ENCODE results near the gene MAG.
A peak's percentile ranks its signal among the peaks of the same experiment; 100 is the strongest.

MAG gene

DNA sequence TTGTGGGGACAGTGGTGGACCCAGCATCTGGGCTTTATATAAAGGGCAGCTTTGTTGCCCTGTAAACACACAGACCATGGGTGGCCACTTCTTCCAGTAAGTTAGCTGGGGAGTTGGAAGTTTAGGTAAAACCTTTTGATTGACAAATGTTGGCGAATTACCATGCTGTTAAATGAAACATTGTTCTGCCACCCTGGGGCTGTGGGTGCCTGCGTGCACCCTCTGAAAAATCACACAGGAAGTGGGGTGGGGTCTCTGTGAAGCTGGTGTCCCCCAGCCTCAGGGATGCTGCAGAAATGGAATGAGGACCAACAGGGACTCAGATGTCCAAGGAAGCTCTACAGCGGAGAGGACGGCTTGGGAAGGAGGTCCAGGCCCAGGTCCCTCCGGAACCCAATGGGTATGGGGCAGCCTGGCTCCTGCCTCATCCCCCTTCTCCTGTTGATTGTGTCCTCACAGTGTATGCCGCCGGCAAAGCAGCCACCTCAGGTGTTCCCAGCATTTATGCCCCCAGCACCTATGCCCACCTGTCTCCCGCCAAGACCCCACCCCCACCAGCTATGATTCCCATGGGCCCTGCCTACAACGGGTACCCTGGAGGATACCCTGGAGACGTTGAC lies 26.0 kb upstream of the MAG start:
- H3K9me3 ChIP-seq (ENCODE audit: control insufficient read depth, low read length): no peaks in the 10 kb centered on the region
- H3K36me3 ChIP-seq (ENCODE audit: control insufficient read depth, insufficient read depth, low read length): peaks cover 23% of the 10 kb centered on the region
- H3K4me1 ChIP-seq (ENCODE audit: control insufficient read depth, insufficient read depth, low read length): peaks cover 27% of the 10 kb centered on the region
- H3K27ac ChIP-seq (ENCODE audit: insufficient read depth, low read depth, low read length, poor library complexity, severe bottlenecking): no peak overlapping the region
- no peaks in the 10 kb centered on the region for H3K27me3 ChIP-seq (ENCODE audit: control insufficient read depth, insufficient read depth, low read length, poor library complexity, severe bottlenecking)
- H3K4me3 ChIP-seq (ENCODE audit: insufficient read depth, low read depth, low read length): no peak overlapping the region
- 95% methylated on average over 10 of the region's 10 CpGs for WGBS, 2 experiments

DNA sequence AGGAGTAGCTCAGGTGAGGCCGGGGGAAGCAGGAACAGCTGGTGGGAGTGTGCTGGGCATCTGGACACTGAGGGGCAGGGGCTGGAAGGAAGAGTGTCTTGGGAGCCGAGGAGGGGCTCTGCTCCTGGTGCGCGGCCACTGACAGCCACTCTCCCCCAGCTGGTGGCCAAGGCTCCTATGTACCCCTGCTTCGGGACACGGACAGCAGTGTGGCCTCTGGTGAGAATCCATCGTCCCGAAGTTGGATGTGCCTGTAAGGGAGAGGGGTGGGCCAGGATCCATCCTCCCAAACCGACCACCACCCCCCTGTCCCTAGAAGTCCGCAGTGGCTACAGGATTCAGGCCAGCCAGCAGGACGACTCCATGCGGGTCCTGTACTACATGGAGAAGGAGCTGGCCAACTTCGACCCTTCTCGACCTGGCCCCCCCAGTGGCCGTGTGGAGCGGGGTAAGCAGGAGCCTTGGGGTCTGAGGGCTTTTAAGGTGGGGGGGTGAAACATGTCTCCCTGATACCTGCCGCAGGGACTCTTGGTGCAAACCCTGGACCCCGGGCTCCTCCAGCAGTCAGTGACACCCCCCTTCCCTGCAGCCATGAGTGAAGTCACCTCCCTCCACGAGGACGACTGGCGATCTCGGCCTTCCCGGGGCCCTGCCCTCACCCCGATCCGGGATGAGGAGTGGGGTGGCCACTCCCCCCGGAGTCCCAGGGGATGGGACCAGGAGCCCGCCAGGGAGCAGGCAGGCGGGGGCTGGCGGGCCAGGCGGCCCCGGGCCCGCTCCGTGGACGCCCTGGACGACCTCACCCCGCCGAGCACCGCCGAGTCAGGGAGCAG lies 25.2 kb upstream of the MAG start:
- peaks cover 30% of the 10 kb centered on the region for H3K36me3 ChIP-seq (ENCODE audit: control insufficient read depth, insufficient read depth, low read length)
- H3K4me1 ChIP-seq (ENCODE audit: control insufficient read depth, insufficient read depth, low read length): peaks cover 26% of the 10 kb centered on the region
- H3K9me3 ChIP-seq (ENCODE audit: control insufficient read depth, low read length): no peaks in the 10 kb centered on the region
- H3K4me3 ChIP-seq (ENCODE audit: insufficient read depth, low read depth, low read length): peak overlapping the region; percentile 45
- H3K27me3 ChIP-seq (ENCODE audit: control insufficient read depth, insufficient read depth, low read length, poor library complexity, severe bottlenecking): no peaks in the 10 kb centered on the region
- no peak overlapping the region for H3K27ac ChIP-seq (ENCODE audit: insufficient read depth, low read depth, low read length, poor library complexity, severe bottlenecking)
- WGBS, 2 experiments: 81 to 85% methylated on average over 39 of the region's 39 CpGs

DNA sequence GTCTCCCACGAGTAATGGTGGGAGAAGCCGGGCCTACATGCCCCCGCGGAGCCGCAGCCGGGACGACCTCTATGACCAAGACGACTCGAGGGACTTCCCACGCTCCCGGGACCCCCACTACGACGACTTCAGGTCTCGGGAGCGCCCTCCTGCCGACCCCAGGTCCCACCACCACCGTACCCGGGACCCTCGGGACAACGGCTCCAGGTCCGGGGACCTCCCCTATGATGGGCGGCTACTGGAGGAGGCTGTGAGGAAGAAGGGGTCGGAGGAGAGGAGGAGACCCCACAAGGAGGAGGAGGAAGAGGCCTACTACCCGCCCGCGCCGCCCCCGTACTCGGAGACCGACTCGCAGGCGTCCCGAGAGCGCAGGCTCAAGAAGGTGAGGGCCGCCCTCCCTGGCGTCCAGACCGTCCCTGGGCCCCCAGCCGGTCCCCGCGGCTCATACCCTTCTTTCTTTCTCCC lies 24.6 kb upstream of the MAG start:
- WGBS, 2 experiments: 34% methylated on average over 40 of the region's 40 CpGs
- Histone ChIP-seq H3K4me1 (ENCODE audit: control insufficient read depth, insufficient read depth, low read length) (peaks cover 20% of the 10 kb centered on the region), H3K9me3 (ENCODE audit: control insufficient read depth, low read length) (no peaks in the 10 kb centered on the region), H3K36me3 (ENCODE audit: control insufficient read depth, insufficient read depth, low read length) (peaks cover 29% of the 10 kb centered on the region), H3K27ac (ENCODE audit: insufficient read depth, low read depth, low read length, poor library complexity, severe bottlenecking) (peak overlapping the region; percentile 30), H3K27me3 (ENCODE audit: control insufficient read depth, insufficient read depth, low read length, poor library complexity, severe bottlenecking) (no peaks in the 10 kb centered on the region), H3K4me3 (ENCODE audit: insufficient read depth, low read depth, low read length) (peak overlapping the region; percentile 45)

DNA sequence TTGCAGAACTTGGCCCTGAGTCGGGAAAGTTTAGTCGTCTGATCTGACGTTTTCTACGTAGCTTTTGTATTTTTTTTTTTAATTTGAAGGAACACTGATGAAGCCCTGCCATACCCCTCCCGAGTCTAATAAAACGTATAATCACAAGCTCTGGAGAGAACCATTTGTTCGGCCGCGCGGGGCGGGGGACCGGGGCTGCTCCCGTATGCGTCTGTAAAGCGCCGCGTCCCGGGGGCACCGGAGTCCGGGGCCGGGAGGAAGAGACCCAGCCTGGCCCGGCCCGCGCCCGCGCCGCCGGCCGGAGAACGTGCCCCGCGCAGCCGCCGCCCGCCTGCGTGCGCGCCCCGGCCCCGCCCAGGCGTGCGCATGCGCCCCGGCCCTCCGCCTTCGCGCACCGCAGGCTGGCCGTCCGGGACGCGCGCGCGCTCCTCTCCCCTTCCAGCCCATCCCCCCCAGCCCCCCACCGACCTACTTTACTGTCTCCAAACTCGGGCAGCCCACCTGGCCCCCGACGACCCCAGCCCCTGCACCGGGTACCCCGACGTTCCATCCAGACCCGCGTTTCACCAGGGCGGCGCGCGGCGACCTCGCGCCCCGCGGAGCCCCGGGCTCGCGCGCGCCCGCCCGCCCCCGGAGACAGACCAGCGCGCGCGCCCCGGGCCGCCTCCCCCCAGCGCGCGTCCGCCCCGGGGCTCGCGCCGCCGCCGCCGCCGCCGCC lies 24.0 kb upstream of the MAG start:
- 0% methylated on average over 99 to 100 of the region's 100 CpGs for WGBS, 2 experiments
- H3K4me3 ChIP-seq (ENCODE audit: insufficient read depth, low read depth, low read length): peak overlapping the region; percentile 45
- no peaks in the 10 kb centered on the region for H3K27me3 ChIP-seq (ENCODE audit: control insufficient read depth, insufficient read depth, low read length, poor library complexity, severe bottlenecking)
- H3K36me3 ChIP-seq (ENCODE audit: control insufficient read depth, insufficient read depth, low read length): peaks cover 25% of the 10 kb centered on the region
- peak overlapping the region; percentile 30 for H3K27ac ChIP-seq (ENCODE audit: insufficient read depth, low read depth, low read length, poor library complexity, severe bottlenecking)
- H3K9me3 ChIP-seq (ENCODE audit: control insufficient read depth, low read length): no peaks in the 10 kb centered on the region
- H3K4me1 ChIP-seq (ENCODE audit: control insufficient read depth, insufficient read depth, low read length): peaks cover 20% of the 10 kb centered on the region

DNA sequence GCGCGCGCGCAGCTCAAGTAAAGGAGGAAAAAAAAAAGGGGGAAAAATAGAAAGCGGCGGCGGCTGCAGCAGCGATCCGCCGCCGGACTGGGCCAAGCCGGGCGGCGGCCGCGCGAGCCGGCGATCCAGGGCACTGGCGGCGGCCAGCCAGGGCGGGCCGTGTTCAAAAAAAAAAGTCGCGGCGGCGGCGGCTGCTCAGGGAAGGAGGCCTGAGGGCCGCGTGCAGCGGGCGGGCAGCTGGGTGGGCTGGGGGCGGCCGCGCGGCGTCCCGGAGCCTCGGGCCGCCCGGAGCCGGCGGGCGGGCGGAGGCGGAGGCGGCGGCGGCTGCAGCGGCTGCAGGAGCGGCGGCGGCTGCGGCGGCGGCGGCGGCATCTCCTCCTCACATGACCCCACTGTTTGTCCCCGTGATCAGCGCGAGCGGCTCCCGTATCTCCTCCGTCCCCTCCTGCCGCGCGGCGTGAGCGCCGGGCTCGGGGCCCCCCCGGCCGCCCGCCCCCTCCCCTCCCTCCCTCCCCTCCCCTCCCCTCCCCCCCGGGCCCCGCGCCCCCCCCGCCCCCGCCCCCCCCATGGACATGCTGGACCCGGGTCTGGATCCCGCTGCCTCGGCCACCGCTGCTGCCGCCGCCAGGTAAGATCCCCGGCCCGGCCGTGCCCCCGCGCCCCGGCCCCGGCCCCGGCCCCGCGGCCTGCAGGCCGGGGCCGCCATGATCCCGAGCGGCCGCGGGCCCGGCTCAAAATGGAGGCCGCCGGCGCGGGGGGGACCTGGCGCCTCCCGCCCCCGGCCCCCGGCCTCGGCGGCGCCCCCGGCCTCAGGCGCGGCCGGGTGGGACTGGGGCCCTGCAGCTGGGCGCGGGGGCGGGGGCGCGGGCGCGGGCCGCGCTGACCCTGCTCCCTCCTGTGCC lies 23.2 kb upstream of the MAG start, which contains the start of gene USF2:
Gene USF2, plus strand, starts transcription at position 427 of the 902 bp plus-strand sequence. Its CDS starts 140 bp downstream, at position 567.
- WGBS, 2 experiments: 0 to 1% methylated on average over 111 to 112 of the region's 126 CpGs
- Histone ChIP-seq H3K4me1 (ENCODE audit: control insufficient read depth, insufficient read depth, low read length) (peaks cover 20% of the 10 kb centered on the region), H3K36me3 (ENCODE audit: control insufficient read depth, insufficient read depth, low read length) (peaks cover 26% of the 10 kb centered on the region), H3K27me3 (ENCODE audit: control insufficient read depth, insufficient read depth, low read length, poor library complexity, severe bottlenecking) (no peaks in the 10 kb centered on the region), H3K9me3 (ENCODE audit: control insufficient read depth, low read length) (no peaks in the 10 kb centered on the region), H3K4me3 (ENCODE audit: insufficient read depth, low read depth, low read length) (peak within 1 kb of the TSS; percentile 45), H3K27ac (ENCODE audit: insufficient read depth, low read depth, low read length, poor library complexity, severe bottlenecking) (peak within 1 kb of the TSS; percentile 77)

DNA sequence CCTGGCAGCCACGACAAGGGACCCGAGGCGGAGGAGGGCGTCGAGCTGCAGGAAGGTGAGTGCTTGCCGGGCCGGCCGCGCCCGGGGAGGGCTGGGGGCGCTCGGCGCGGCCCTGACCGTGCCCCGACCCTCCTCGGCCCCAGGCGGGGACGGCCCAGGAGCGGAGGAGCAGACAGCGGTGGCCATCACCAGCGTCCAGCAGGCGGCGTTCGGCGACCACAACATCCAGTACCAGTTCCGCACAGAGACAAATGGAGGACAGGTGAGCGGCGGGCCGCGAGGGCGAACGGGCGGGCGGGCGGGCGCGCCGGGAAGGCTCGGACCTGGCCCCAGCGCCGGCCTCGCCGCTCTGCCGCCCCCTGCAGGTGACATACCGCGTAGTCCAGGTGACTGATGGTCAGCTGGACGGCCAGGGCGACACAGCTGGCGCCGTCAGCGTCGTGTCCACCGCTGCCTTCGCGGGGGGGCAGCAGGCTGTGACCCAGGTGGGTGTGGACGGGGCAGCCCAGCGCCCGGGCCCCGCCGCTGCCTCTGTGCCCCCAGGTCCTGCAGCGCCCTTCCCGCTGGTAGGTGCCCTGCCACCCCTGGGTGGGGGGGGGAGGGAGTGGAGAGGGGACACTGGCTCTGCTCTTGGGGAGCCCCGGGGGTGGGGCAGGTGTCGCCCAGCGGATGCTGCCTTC lies 22.4 kb upstream of the MAG start:
- Histone ChIP-seq H3K4me3 (ENCODE audit: insufficient read depth, low read depth, low read length) (peak overlapping the region; percentile 45), H3K27ac (ENCODE audit: insufficient read depth, low read depth, low read length, poor library complexity, severe bottlenecking) (no peak overlapping the region), H3K9me3 (ENCODE audit: control insufficient read depth, low read length) (no peaks in the 10 kb centered on the region), H3K4me1 (ENCODE audit: control insufficient read depth, insufficient read depth, low read length) (peaks cover 20% of the 10 kb centered on the region), H3K36me3 (ENCODE audit: control insufficient read depth, insufficient read depth, low read length) (peaks cover 34% of the 10 kb centered on the region), H3K27me3 (ENCODE audit: control insufficient read depth, insufficient read depth, low read length, poor library complexity, severe bottlenecking) (no peaks in the 10 kb centered on the region)
- 4% methylated on average over 66 of the region's 66 CpGs for WGBS, 2 experiments

DNA sequence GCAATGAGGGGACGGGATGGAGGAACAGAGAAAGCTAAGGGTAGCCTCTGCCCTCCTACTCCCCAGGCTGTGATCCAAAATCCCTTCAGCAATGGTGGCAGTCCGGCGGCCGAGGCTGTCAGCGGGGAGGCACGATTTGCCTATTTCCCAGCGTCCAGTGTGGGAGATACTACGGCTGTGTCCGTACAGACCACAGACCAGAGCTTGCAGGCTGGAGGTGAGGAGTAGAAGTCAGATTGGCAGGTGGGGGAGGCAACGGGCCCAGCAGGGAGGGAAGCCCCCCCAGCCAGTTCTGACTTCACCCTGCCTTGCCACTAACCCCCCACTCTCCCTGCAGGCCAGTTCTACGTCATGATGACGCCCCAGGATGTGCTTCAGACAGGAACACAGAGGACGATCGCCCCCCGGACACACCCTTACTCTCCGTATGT lies 21.6 kb upstream of the MAG start:
- peak overlapping the region; percentile 45 for H3K4me3 ChIP-seq (ENCODE audit: insufficient read depth, low read depth, low read length)
- H3K27ac ChIP-seq (ENCODE audit: insufficient read depth, low read depth, low read length, poor library complexity, severe bottlenecking): no peak overlapping the region
- H3K27me3 ChIP-seq (ENCODE audit: control insufficient read depth, insufficient read depth, low read length, poor library complexity, severe bottlenecking): no peaks in the 10 kb centered on the region
- peaks cover 20% of the 10 kb centered on the region for H3K4me1 ChIP-seq (ENCODE audit: control insufficient read depth, insufficient read depth, low read length)
- WGBS, 2 experiments: 94 to 95% methylated on average over 16 of the region's 16 CpGs
- peaks cover 40% of the 10 kb centered on the region for H3K36me3 ChIP-seq (ENCODE audit: control insufficient read depth, insufficient read depth, low read length)
- H3K9me3 ChIP-seq (ENCODE audit: control insufficient read depth, low read length): no peaks in the 10 kb centered on the region

DNA sequence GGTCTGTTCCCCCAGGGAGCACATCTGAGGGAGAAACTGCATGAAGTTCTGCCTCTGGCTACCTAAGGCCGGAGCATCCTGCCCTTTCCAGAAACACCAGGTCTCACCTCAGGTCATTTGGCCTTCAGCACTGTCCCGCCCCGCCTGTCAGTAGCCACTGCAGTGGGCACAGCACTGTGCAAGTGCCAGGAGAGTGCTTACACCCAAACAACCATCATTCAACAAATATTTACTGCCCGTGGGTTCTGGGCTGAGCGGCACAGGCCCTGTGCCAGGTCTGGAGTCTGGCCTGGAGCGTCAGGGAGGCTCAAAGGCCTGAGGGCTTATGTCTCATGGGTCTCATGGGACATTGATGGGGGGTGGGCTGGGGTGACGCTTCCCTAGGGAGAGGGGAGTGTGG lies 20.4 kb upstream of the MAG start:
- Histone ChIP-seq H3K4me3 (ENCODE audit: insufficient read depth, low read depth, low read length) (no peak overlapping the region), H3K9me3 (ENCODE audit: control insufficient read depth, low read length) (no peaks in the 10 kb centered on the region), H3K4me1 (ENCODE audit: control insufficient read depth, insufficient read depth, low read length) (peaks cover 16% of the 10 kb centered on the region), H3K36me3 (ENCODE audit: control insufficient read depth, insufficient read depth, low read length) (peaks cover 37% of the 10 kb centered on the region), H3K27me3 (ENCODE audit: control insufficient read depth, insufficient read depth, low read length, poor library complexity, severe bottlenecking) (no peaks in the 10 kb centered on the region), H3K27ac (ENCODE audit: insufficient read depth, low read depth, low read length, poor library complexity, severe bottlenecking) (no peak overlapping the region)
- WGBS, 2 experiments: 93 to 97% methylated on average over 7 of the region's 7 CpGs

DNA sequence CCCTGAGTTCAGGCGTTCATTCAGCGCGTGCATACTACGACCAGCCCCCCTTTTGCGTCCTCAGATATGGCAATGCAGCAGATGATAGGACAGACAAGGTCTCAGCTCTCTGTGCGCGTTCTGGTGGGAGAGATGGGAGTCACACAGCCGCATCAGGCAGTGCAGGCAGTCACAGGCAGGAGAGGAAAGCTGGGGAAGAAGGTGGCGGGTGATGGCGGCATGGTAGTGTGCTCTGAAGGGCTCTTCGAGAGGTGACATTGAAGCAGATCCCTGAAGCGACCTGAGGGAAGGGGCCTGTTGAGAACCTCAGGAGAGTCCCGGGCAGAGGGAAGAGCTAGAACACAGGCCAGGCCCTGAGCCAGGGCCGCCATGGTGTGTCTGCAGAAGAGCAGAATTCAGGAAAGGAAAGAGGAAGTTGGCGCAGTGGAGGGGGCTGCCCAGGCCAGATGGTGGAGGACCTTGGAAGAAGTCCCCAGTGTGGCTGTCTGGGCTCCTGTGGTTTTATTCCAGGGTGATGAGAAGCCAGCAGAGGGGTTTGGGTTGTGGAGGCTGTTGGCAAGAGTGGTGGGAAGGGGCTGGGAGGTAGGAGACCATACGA lies 19.7 kb upstream of the MAG start:
- Histone ChIP-seq H3K27me3 (ENCODE audit: control insufficient read depth, insufficient read depth, low read length, poor library complexity, severe bottlenecking) (no peaks in the 10 kb centered on the region), H3K27ac (ENCODE audit: insufficient read depth, low read depth, low read length, poor library complexity, severe bottlenecking) (no peak overlapping the region), H3K4me3 (ENCODE audit: insufficient read depth, low read depth, low read length) (no peak overlapping the region), H3K4me1 (ENCODE audit: control insufficient read depth, insufficient read depth, low read length) (peaks cover 9% of the 10 kb centered on the region), H3K36me3 (ENCODE audit: control insufficient read depth, insufficient read depth, low read length) (peaks cover 40% of the 10 kb centered on the region), H3K9me3 (ENCODE audit: control insufficient read depth, low read length) (no peaks in the 10 kb centered on the region)
- 96% methylated on average over 16 of the region's 16 CpGs for WGBS, 2 experiments

Data from ectodermal cell (in vitro differentiated cells).